GM12865 (cell line): ENCODE results near the gene IL18R1.
A peak's percentile ranks its signal among the peaks of the same experiment; 100 is the strongest.

ENCODE experiments used
- DNase-seq: peaks from one replicate; pipeline ENCODE4 v3.0.0; 2010; ENCODE audit warnings: low read depth
- H3K4me3 ChIP-seq: 2 replicates; pipeline ENCODE4 v1.5.1; 2011; ENCODE audit warnings: mild to moderate bottlenecking, low read depth, low read length, control low read depth
- TF ChIP-seq, protein P1 (sequence below): IDR thresholded peaks from 2 replicates; pipeline ENCODE4 v1.5.1; 2011; ENCODE audit warnings: low read length, control low read depth, low read depth, inconsistent platforms; ENCODE audit not compliant: insufficient read depth; ENCODE audit errors: missing control alignments

The IL18R1 gene

GRCh38 chr2:102417946-102418345 lies 62.4 kb downstream of the IL18R1 start:
- H3K4me3 ChIP-seq, result no peak overlapping the region
- no peak for DNase-seq
- TF ChIP-seq, protein P1, sequence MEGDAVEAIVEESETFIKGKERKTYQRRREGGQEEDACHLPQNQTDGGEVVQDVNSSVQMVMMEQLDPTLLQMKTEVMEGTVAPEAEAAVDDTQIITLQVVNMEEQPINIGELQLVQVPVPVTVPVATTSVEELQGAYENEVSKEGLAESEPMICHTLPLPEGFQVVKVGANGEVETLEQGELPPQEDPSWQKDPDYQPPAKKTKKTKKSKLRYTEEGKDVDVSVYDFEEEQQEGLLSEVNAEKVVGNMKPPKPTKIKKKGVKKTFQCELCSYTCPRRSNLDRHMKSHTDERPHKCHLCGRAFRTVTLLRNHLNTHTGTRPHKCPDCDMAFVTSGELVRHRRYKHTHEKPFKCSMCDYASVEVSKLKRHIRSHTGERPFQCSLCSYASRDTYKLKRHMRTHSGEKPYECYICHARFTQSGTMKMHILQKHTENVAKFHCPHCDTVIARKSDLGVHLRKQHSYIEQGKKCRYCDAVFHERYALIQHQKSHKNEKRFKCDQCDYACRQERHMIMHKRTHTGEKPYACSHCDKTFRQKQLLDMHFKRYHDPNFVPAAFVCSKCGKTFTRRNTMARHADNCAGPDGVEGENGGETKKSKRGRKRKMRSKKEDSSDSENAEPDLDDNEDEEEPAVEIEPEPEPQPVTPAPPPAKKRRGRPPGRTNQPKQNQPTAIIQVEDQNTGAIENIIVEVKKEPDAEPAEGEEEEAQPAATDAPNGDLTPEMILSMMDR, result no peak

- TF ChIP-seq, protein P1, result no peak
- peak; percentile 59 for DNase-seq
- H3K4me3 ChIP-seq, result no peak overlapping the region
Observed at GRCh38 chr2:102418421-102418961, 62.9 kb downstream of the IL18R1 start.

DNA sequence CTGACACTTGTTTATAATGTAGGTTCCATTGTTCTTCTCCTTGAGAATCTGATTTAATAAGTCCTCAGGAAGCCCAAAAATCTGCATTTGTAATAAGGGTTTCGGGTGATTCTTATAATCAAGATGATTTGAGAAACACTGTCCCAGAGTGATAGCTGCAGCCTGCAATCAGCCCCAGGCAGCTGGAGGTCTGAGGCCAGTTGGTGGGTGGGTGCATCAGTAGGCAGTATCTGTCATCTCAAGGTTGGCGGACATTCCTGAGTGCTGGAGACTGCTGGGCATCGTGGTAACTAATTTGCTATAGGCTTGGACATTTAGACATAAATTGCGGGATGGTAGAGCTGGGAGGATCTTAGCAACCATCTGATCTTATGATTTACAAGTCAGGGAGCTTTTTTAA lies 64.7 kb downstream of the IL18R1 start:
- DNase-seq, result no peak
- H3K4me3 ChIP-seq, result no peak overlapping the region
- TF ChIP-seq, protein P1, result no peak

DNA sequence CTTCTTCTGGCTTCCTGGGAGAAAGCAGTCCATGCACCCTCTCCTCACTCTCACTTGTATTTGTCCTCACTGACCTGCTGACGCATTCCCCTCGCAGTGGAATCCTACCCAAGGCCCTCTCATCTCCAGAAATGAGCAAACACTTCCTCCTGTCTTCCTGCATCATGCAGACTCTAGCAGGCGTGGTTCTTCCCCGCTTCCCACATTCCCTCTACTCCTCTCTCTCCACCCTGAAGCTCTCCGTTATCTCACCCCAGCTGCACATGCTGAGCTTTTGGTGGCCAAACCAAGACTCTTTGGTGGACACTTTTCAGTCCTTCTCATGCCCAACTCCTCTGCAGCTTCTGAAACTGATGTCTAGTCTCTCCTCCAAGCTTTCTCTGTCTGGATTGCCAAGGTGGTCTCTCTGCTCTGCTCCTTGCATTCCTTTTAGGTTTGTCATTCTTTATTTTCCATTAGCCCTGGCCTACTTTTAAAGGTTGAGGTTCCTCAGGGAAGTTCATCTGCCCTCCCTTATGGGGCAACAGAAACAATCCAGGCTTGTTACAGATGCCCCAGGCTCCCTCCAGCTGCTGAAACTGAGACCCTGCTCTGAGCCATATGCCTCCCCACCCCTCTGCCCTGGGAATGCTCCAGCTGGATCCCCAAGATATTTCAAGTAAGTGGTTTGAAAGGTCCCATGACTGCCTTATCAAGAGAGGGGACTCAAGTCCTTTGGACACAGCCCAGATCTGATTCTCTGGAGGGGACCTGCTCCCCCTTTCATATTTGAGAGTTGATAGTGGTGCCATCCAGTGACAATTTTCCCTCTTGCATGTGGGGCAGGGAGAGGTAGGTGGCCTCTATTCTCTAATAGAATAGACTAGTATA lies 66.5 kb downstream of the IL18R1 start:
- DNase-seq, result no peak
- no peak overlapping the region for H3K4me3 ChIP-seq
- TF ChIP-seq, protein P1, result no peak

- no peak within 1 kb of the TSS for H3K4me3 ChIP-seq
- no peak for DNase-seq
- TF ChIP-seq, protein P1, result no peak
Observed at GRCh38 chr2:102422910-102423309, 67.3 kb downstream of the IL18R1 start, which contains the start of gene IL18RAP. Gene IL18RAP, plus strand, starts transcription at chr2:102423160. Its CDS starts 118 bp downstream, at chr2:102423278.

DNA sequence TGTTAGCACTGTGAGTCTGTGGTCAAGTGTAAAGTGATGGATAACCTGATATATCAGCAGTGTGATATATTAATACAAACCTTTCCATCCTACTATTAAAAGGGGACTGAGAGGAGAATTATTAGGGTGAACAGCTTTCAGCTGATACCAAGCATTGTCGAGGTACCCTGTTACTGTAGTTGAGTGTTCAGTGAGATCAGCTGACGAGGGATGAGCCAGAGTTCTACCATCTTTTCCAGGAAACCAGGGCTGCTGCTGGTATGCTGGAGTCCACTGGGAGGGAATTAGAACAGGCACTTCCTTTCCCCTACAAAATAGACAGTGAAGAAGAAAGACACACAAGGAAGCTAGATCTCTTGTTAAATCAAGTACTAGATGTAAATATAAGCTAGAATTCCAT lies 67.8 kb downstream of the IL18R1 start:
- H3K4me3 ChIP-seq, result no peak overlapping the region
- no peak for DNase-seq
- TF ChIP-seq, protein P1, result no peak

- TF ChIP-seq, protein P1, result no peak
- H3K4me3 ChIP-seq, result no peak overlapping the region
Observed at GRCh38 chr2:102424754-102425153, 69.2 kb downstream of the IL18R1 start.

More at GRCh38 chr2:102424754-102425153, 69.2 kb downstream of the IL18R1 start:
- peak; percentile 52 for DNase-seq
